ENCODE results near the gene ZFYVE16.

ZFYVE16 gene

GRCh38 chr5:80407735-80408483, at the start of gene ZFYVE16:
Gene ZFYVE16 (plus strand): TSS chr5:80408064. CDS start chr5:80434148, 26,084 bp downstream.
- H3K9me3 ChIP-seq (ENCODE audit: control insufficient read depth in 1 of 2, low read length in 2 of 2) = no peaks in the 10 kb centered on the region
- peaks cover 6 to 10% of the 10 kb centered on the region in 2 donors for H3K4me1 ChIP-seq (ENCODE audit: control insufficient read depth in 1 of 2, insufficient read depth in 2 of 2, low read length in 2 of 2)
- peak within 1 kb of the TSS; percentile 95 for H3K27ac ChIP-seq (ENCODE audit: low read depth, low read length)
- H3K9ac ChIP-seq (ENCODE audit: low read depth in 1 of 2, low read length in 2 of 2) = peak within 1 kb of the TSS; percentile 87 to 92
- no peaks in the 10 kb centered on the region for H3K36me3 ChIP-seq (ENCODE audit: control insufficient read depth in 1 of 2, insufficient read depth in 2 of 2, low read length in 2 of 2)
- H3K4me3 ChIP-seq (ENCODE audit: low read depth in 1 of 2, low read length in 2 of 2) = peak within 1 kb of the TSS; percentile 73 to 85
- no peaks in the 10 kb centered on the region for H3K27me3 ChIP-seq (ENCODE audit: control insufficient read depth in 1 of 2, insufficient read depth in 2 of 2, low read length in 2 of 2)

- Histone ChIP-seq H3K9me3 (ENCODE audit: control insufficient read depth in 1 of 2, low read length in 2 of 2) (no peaks in the 10 kb centered on the region), H3K4me1 (ENCODE audit: control insufficient read depth in 1 of 2, insufficient read depth in 2 of 2, low read length in 2 of 2) (no peaks in the 10 kb centered on the region), H3K36me3 (ENCODE audit: control insufficient read depth in 1 of 2, insufficient read depth in 2 of 2, low read length in 2 of 2) (no peaks in the 10 kb centered on the region), H3K27me3 (ENCODE audit: control insufficient read depth in 1 of 2, insufficient read depth in 2 of 2, low read length in 2 of 2) (no peaks in the 10 kb centered on the region), H3K4me3 (ENCODE audit: low read depth in 1 of 2, low read length in 2 of 2) (no peak overlapping the region), H3K27ac (ENCODE audit: low read depth, low read length) (no peak overlapping the region), H3K9ac (ENCODE audit: low read depth in 1 of 2, low read length in 2 of 2) (no peak overlapping the region)
Measured at GRCh38 chr5:80360914-80361444, 46.9 kb upstream of the ZFYVE16 start.

- no peak overlapping the region for H3K4me3 ChIP-seq (ENCODE audit: low read depth in 1 of 2, low read length in 2 of 2)
- no peak overlapping the region for H3K9ac ChIP-seq (ENCODE audit: low read depth in 1 of 2, low read length in 2 of 2)
- no peaks in the 10 kb centered on the region for H3K27me3 ChIP-seq (ENCODE audit: control insufficient read depth in 1 of 2, insufficient read depth in 2 of 2, low read length in 2 of 2)
- no peaks in the 10 kb centered on the region for H3K4me1 ChIP-seq (ENCODE audit: control insufficient read depth in 1 of 2, insufficient read depth in 2 of 2, low read length in 2 of 2)
- no peaks in the 10 kb centered on the region for H3K36me3 ChIP-seq (ENCODE audit: control insufficient read depth in 1 of 2, insufficient read depth in 2 of 2, low read length in 2 of 2)
- H3K27ac ChIP-seq (ENCODE audit: low read depth, low read length) = no peak overlapping the region
- no peaks in the 10 kb centered on the region for H3K9me3 ChIP-seq (ENCODE audit: control insufficient read depth in 1 of 2, low read length in 2 of 2)
Measured at GRCh38 chr5:80364892-80365291, 43.0 kb upstream of the ZFYVE16 start.

DNA sequence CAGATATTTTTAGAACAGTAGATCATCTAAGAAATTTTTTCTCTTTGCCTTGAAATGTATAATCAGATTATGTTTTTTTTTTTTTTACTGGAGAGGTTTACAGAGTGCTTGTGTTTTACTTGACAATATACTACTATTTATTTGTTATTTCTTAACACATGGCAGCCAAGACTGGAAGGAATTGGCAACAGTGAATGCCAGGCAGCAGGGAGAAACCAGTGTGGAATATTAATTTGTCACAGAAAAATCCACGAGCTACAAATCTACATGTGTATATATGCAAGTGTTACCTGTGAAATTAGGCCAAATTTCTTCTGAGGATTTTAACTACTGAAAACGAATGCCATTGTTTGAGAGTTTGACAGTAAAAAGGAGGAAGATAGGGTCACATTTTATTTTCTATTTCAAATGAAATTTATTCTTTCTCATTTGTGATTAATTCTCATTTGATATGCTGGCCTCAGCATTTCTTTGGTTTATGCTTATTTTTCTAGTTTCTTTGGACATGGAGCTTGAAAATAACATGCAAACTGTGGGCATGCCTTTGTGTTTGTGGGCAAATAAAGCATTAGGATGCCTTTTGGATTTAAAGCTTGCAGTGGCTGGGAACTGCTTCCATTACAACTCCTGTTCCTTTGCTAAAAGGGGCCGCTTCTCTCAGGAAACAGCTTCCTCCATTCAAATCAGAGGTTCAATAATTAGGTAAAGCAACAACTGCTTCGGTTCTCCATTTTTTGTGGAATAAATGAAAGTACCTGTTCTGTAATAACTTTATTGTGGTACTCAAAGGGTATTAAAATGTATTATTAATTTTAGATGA, 39.0 kb upstream of the ZFYVE16 start:
- H3K36me3 ChIP-seq (ENCODE audit: control insufficient read depth in 1 of 2, insufficient read depth in 2 of 2, low read length in 2 of 2) = no peaks in the 10 kb centered on the region
- peaks cover 0 to 10% of the 10 kb centered on the region in 2 donors for H3K4me1 ChIP-seq (ENCODE audit: control insufficient read depth in 1 of 2, insufficient read depth in 2 of 2, low read length in 2 of 2)
- H3K9me3 ChIP-seq (ENCODE audit: control insufficient read depth in 1 of 2, low read length in 2 of 2) = no peaks in the 10 kb centered on the region
- H3K4me3 ChIP-seq (ENCODE audit: low read depth in 1 of 2, low read length in 2 of 2) = no peak overlapping the region
- no peaks in the 10 kb centered on the region for H3K27me3 ChIP-seq (ENCODE audit: control insufficient read depth in 1 of 2, insufficient read depth in 2 of 2, low read length in 2 of 2)
- no peak overlapping the region for H3K9ac ChIP-seq (ENCODE audit: low read depth in 1 of 2, low read length in 2 of 2)
- H3K27ac ChIP-seq (ENCODE audit: low read depth, low read length) = no peak overlapping the region

GRCh38 chr5:80369521-80369920, 38.3 kb upstream of the ZFYVE16 start:
- no peaks in the 10 kb centered on the region for H3K36me3 ChIP-seq (ENCODE audit: control insufficient read depth in 1 of 2, insufficient read depth in 2 of 2, low read length in 2 of 2)
- H3K27me3 ChIP-seq (ENCODE audit: control insufficient read depth in 1 of 2, insufficient read depth in 2 of 2, low read length in 2 of 2) = no peaks in the 10 kb centered on the region
- H3K4me1 ChIP-seq (ENCODE audit: control insufficient read depth in 1 of 2, insufficient read depth in 2 of 2, low read length in 2 of 2) = peaks cover 0 to 10% of the 10 kb centered on the region in 2 donors
- H3K9me3 ChIP-seq (ENCODE audit: control insufficient read depth in 1 of 2, low read length in 2 of 2) = no peaks in the 10 kb centered on the region
- no peak overlapping the region for H3K4me3 ChIP-seq (ENCODE audit: low read depth in 1 of 2, low read length in 2 of 2)
- H3K9ac ChIP-seq (ENCODE audit: low read depth in 1 of 2, low read length in 2 of 2) = no peak overlapping the region
- H3K27ac ChIP-seq (ENCODE audit: low read depth, low read length) = no peak overlapping the region

GRCh38 chr5:80370390-80370789, 37.5 kb upstream of the ZFYVE16 start:
- H3K36me3 ChIP-seq (ENCODE audit: control insufficient read depth in 1 of 2, insufficient read depth in 2 of 2, low read length in 2 of 2) = no peaks in the 10 kb centered on the region
- no peak overlapping the region for H3K9ac ChIP-seq (ENCODE audit: low read depth in 1 of 2, low read length in 2 of 2)
- H3K27me3 ChIP-seq (ENCODE audit: control insufficient read depth in 1 of 2, insufficient read depth in 2 of 2, low read length in 2 of 2) = no peaks in the 10 kb centered on the region
- H3K4me3 ChIP-seq (ENCODE audit: low read depth in 1 of 2, low read length in 2 of 2) = no peak overlapping the region
- no peaks in the 10 kb centered on the region for H3K9me3 ChIP-seq (ENCODE audit: control insufficient read depth in 1 of 2, low read length in 2 of 2)
- H3K4me1 ChIP-seq (ENCODE audit: control insufficient read depth in 1 of 2, insufficient read depth in 2 of 2, low read length in 2 of 2) = peaks cover 0 to 10% of the 10 kb centered on the region in 2 donors
- H3K27ac ChIP-seq (ENCODE audit: low read depth, low read length) = no peak overlapping the region

- no peaks in the 10 kb centered on the region for H3K27me3 ChIP-seq (ENCODE audit: control insufficient read depth in 1 of 2, insufficient read depth in 2 of 2, low read length in 2 of 2)
- H3K27ac ChIP-seq (ENCODE audit: low read depth, low read length) = no peak overlapping the region
- H3K9me3 ChIP-seq (ENCODE audit: control insufficient read depth in 1 of 2, low read length in 2 of 2) = no peaks in the 10 kb centered on the region
- no peaks in the 10 kb centered on the region for H3K36me3 ChIP-seq (ENCODE audit: control insufficient read depth in 1 of 2, insufficient read depth in 2 of 2, low read length in 2 of 2)
- H3K4me1 ChIP-seq (ENCODE audit: control insufficient read depth in 1 of 2, insufficient read depth in 2 of 2, low read length in 2 of 2) = peaks cover 0 to 10% of the 10 kb centered on the region in 2 donors
- no peak overlapping the region for H3K4me3 ChIP-seq (ENCODE audit: low read depth in 1 of 2, low read length in 2 of 2)
- H3K9ac ChIP-seq (ENCODE audit: low read depth in 1 of 2, low read length in 2 of 2) = no peak overlapping the region
Measured at GRCh38 chr5:80372780-80373179, 35.1 kb upstream of the ZFYVE16 start.

DNA sequence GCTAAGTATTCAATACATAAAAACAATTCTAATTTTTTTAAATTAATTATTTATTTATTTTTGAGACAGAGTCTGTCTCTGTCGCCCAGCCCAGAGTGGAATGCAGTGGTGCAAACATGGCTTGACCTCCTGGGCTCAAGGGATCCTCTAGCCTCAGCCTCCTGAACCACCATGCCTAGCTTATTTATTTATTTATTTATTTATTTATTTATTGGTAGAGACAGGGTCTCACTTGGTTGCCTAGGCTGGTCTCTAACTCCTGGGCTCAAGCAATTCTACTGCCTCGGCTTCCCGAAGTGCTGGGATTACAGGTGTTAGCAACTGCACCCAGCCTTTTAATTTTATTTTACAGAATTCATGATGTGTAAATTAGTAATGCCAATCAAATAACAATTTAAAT, 33.7 kb upstream of the ZFYVE16 start:
- H3K4me3 ChIP-seq (ENCODE audit: low read depth in 1 of 2, low read length in 2 of 2) = no peak overlapping the region
- no peaks in the 10 kb centered on the region for H3K36me3 ChIP-seq (ENCODE audit: control insufficient read depth in 1 of 2, insufficient read depth in 2 of 2, low read length in 2 of 2)
- H3K27me3 ChIP-seq (ENCODE audit: control insufficient read depth in 1 of 2, insufficient read depth in 2 of 2, low read length in 2 of 2) = no peaks in the 10 kb centered on the region
- peaks cover 0 to 10% of the 10 kb centered on the region in 2 donors for H3K4me1 ChIP-seq (ENCODE audit: control insufficient read depth in 1 of 2, insufficient read depth in 2 of 2, low read length in 2 of 2)
- no peaks in the 10 kb centered on the region for H3K9me3 ChIP-seq (ENCODE audit: control insufficient read depth in 1 of 2, low read length in 2 of 2)
- no peak overlapping the region for H3K27ac ChIP-seq (ENCODE audit: low read depth, low read length)
- no peak overlapping the region for H3K9ac ChIP-seq (ENCODE audit: low read depth in 1 of 2, low read length in 2 of 2)

- H3K4me3 ChIP-seq (ENCODE audit: low read depth in 1 of 2, low read length in 2 of 2) = no peak overlapping the region
- H3K36me3 ChIP-seq (ENCODE audit: control insufficient read depth in 1 of 2, insufficient read depth in 2 of 2, low read length in 2 of 2) = no peaks in the 10 kb centered on the region
- H3K27me3 ChIP-seq (ENCODE audit: control insufficient read depth in 1 of 2, insufficient read depth in 2 of 2, low read length in 2 of 2) = no peaks in the 10 kb centered on the region
- H3K4me1 ChIP-seq (ENCODE audit: control insufficient read depth in 1 of 2, insufficient read depth in 2 of 2, low read length in 2 of 2) = no peaks in the 10 kb centered on the region
- no peaks in the 10 kb centered on the region for H3K9me3 ChIP-seq (ENCODE audit: control insufficient read depth in 1 of 2, low read length in 2 of 2)
- H3K9ac ChIP-seq (ENCODE audit: low read depth in 1 of 2, low read length in 2 of 2) = no peak overlapping the region
- H3K27ac ChIP-seq (ENCODE audit: low read depth, low read length) = no peak overlapping the region
Measured at GRCh38 chr5:80376557-80376956, 31.3 kb upstream of the ZFYVE16 start.

DNA sequence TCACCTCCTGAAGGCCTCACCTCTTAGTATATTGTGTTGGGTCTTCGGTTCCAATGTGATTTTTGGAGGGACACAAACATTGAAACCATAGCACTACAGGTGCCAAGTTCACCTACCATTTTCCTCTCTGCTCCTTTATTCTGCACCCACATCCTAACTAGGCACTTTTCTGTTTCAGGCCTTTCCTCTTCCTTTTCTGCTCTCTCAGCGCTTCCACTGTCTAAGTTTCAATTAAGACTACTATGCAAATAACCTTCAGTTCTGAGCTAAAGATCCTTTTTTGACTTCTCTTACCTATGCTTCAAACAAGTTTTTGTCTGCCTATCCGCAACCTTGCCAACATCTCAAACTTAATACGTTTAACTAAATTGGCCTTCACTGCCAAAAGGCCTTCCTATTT, 25.4 kb upstream of the ZFYVE16 start:
- H3K9me3 ChIP-seq (ENCODE audit: control insufficient read depth in 1 of 2, low read length in 2 of 2) = no peaks in the 10 kb centered on the region
- no peaks in the 10 kb centered on the region for H3K27me3 ChIP-seq (ENCODE audit: control insufficient read depth in 1 of 2, insufficient read depth in 2 of 2, low read length in 2 of 2)
- no peaks in the 10 kb centered on the region for H3K36me3 ChIP-seq (ENCODE audit: control insufficient read depth in 1 of 2, insufficient read depth in 2 of 2, low read length in 2 of 2)
- H3K9ac ChIP-seq (ENCODE audit: low read depth in 1 of 2, low read length in 2 of 2) = no peak overlapping the region
- no peak overlapping the region for H3K4me3 ChIP-seq (ENCODE audit: low read depth in 1 of 2, low read length in 2 of 2)
- no peak overlapping the region for H3K27ac ChIP-seq (ENCODE audit: low read depth, low read length)
- H3K4me1 ChIP-seq (ENCODE audit: control insufficient read depth in 1 of 2, insufficient read depth in 2 of 2, low read length in 2 of 2) = no peaks in the 10 kb centered on the region

Data from duodenal mucosa (tissue), 2 donors.